GM12878 (cell line): ENCODE results near the gene CDK2. TPM values are rescaled to one million over a fixed set of nuclear protein-coding genes. Genes with fewer than 3 reads are reported as not detected.

Source experiments
- ATF3 ChIP-seq: IDR thresholded peaks from 2 replicates; pipeline ENCODE4 v1.6.1; 2011; ENCODE audit warnings: low read depth, mild to moderate bottlenecking, low read length, moderate library complexity, borderline replicate concordance; ENCODE audit errors: extremely low read depth
- BCL3 ChIP-seq: IDR thresholded peaks from 2 replicates; pipeline ENCODE4 v1.6.1; 2011; ENCODE audit warnings: borderline replicate concordance, low read depth, mild to moderate bottlenecking, moderate library complexity, low read length; ENCODE audit not compliant: insufficient read depth, poor library complexity, severe bottlenecking
- CBX5 ChIP-seq: sonication (generic); IDR thresholded peaks from 2 replicates; pipeline ENCODE4 v1.6.1; 2016; ENCODE audit warnings: low read depth, moderate library complexity, mild to moderate bottlenecking, inconsistent platforms
- ETV6 ChIP-seq, 2 experiments: fragments of 450-650 bp in 1 of 2; IDR thresholded peaks in 1 of 2; conservative IDR thresholded peaks in 1 of 2; 2 replicates each; pipeline ENCODE4 v1.6.1; 2014; ENCODE audit warnings: antibody characterized with exemption in 1 of 2, borderline replicate concordance in 1 of 2, low read depth in 1 of 2, mild to moderate bottlenecking in 1 of 2, moderate library complexity in 1 of 2
- FOXK2 ChIP-seq: fragments of 450-650 bp; IDR thresholded peaks from 2 replicates; pipeline ENCODE4 v1.6.1; 2017; ENCODE audit warnings: mild to moderate bottlenecking, moderate library complexity
- GABPA ChIP-seq: IDR thresholded peaks from 2 replicates; pipeline ENCODE4 v1.6.1; 2014; ENCODE audit warnings: antibody characterized with exemption, low read depth, mild to moderate bottlenecking, inconsistent platforms
- HCFC1 ChIP-seq: fragments of 150-350 bp; IDR thresholded peaks from 2 replicates; pipeline ENCODE4 v1.6.1; 2014; ENCODE audit warnings: low read length
- IKZF2 ChIP-seq, 2 experiments: fragments of 450-650 bp; IDR thresholded peaks; 2 replicates each; pipeline ENCODE4 v1.6.1; 2017; ENCODE audit warnings: mild to moderate bottlenecking in 2 of 2, moderate library complexity in 2 of 2
- KLF5 ChIP-seq: fragments of 450-650 bp; IDR thresholded peaks from 2 replicates; pipeline ENCODE4 v1.6.1; 2014; ENCODE audit warnings: mild to moderate bottlenecking; ENCODE audit not compliant: partially characterized antibody
- NR2F1 ChIP-seq: fragments of 450-650 bp; conservative IDR thresholded peaks from 2 replicates; pipeline ENCODE4 v1.6.1; 2017; ENCODE audit warnings: mild to moderate bottlenecking
- POLR2A ChIP-seq: IDR thresholded peaks from 2 replicates; pipeline ENCODE4 v1.6.1; 2011; ENCODE audit warnings: low read depth, mild to moderate bottlenecking, low read length
- SMARCA5 ChIP-seq: fragments of 450-650 bp; IDR thresholded peaks from 2 replicates; pipeline ENCODE4 v1.6.1; 2017; ENCODE audit warnings: mild to moderate bottlenecking
- SMC3 ChIP-seq: IDR thresholded peaks from 2 replicates; pipeline ENCODE4 v1.6.1; 2011; ENCODE audit warnings: low read length, improper control_type of control experiment, borderline replicate concordance
- TARDBP ChIP-seq: IDR thresholded peaks from 2 replicates; pipeline ENCODE4 v1.6.1; 2016; ENCODE audit warnings: borderline replicate concordance
- TBL1XR1 ChIP-seq: IDR thresholded peaks from 2 replicates; pipeline ENCODE4 v1.6.1; 2012; ENCODE audit warnings: low read depth, low read length, improper control_type of control experiment
- USF1 ChIP-seq: IDR thresholded peaks from 2 replicates; pipeline ENCODE4 v1.6.1; 2011; ENCODE audit warnings: borderline replicate concordance, low read depth, mild to moderate bottlenecking, moderate library complexity, mixed read lengths, low read length; ENCODE audit not compliant: insufficient read depth; ENCODE audit errors: extremely low read length
- ZBTB11 ChIP-seq: fragments of 450-650 bp; formaldehyde crosslinking; IDR thresholded peaks from 2 replicates; pipeline ENCODE4 v1.5.0; 2022; ENCODE audit warnings: mild to moderate bottlenecking, missing genetic modification characterization
- ZNF217 ChIP-seq: fragments of 450-650 bp; IDR thresholded peaks from 2 replicates; pipeline ENCODE4 v1.6.1; 2017; ENCODE audit warnings: antibody characterized with exemption, mild to moderate bottlenecking
- polyA plus RNA-seq, 11 experiments: library from polyadenylated mRNA; depleted of rRNA in 4 of 11; unstranded in 6 of 11; stranded (reverse) in 5 of 11; fragments of >200 nt; fragmentation: Nextera tagmentation in 4 of 11; fragmentation: Illumina TruSeq in 1 of 11; extraction: Ambion mirVana in 4 of 11; extraction: Trizol in 1 of 11; gene quantifications; 1 replicate in 1 of 11; 2 replicates in 10 of 11; pipeline versions ENCODE4 v1.2.1 to v1.2.3, GENCODE V29; 2011 to 2016; ENCODE audit warnings: inconsistent platforms in 2 of 11, missing spikeins in 2 of 11, low read depth in 1 of 11
- total RNA-seq, 4 experiments: library from RNA; depleted of rRNA in 3 of 4; stranded (reverse); fragments of >200 nt in 3 of 4; fragmentation: Illumina TruSeq in 1 of 4; extraction: Trizol in 1 of 4; gene quantifications; 2 replicates each; pipeline versions ENCODE4 v1.2.1 to v1.2.3, GENCODE V29; 2013 to 2021
- TF ChIP-seq, protein P1 (sequence below): fragments of 450-650 bp; IDR thresholded peaks from 2 replicates; pipeline ENCODE4 v1.6.1; 2017; ENCODE audit warnings: antibody characterized with exemption, mild to moderate bottlenecking, moderate library complexity
- TF ChIP-seq, protein P2 (sequence below): IDR thresholded peaks from 2 replicates; pipeline ENCODE4 v1.6.1; 2012; ENCODE audit warnings: low read depth, low read length, improper control_type of control experiment

The CDK2 gene
- total and polyA plus RNA-seq, 10 of the 15 experiments (the other 5 are each of a cell fraction or from before 2014, with no cell fraction given) = 13.1 to 138 (median 82.2) TPM

GRCh38 chr12:55972911-55973598 lies 6.4 kb downstream of the CDK2 start (continued):
- TF ChIP-seq USF1 (no peak), SMC3 (no peak; the same call in 1 of the 2 replicates), TARDBP (no peak), FOXK2 (peak; percentile 26; the same call in 1 of the 2 replicates), BCL3 (no peak), TBL1XR1 (no peak; the same call in 1 of the 2 replicates), CBX5 (no peak), GABPA (no peak), ZNF217 (no peak), NR2F1 (no peak), ETV6 (conservative IDR thresholded peaks at IDR 0.05 in 1 of 2, IDR thresholded peaks at IDR 0.05 in 1 of 2; ENCODE audit: borderline replicate concordance in 1 of 2, low read depth in 1 of 2) (0 out of 4 replicates have a peak, but pooled peaks of 1 of the 2 experiments have one; percentile 32), KLF5 (no peak), IKZF2 (IDR thresholded peaks at IDR 0.05) (peak; percentile 82 to 86), ATF3 (no peak), ZBTB11 (CRISPR knock-in tag) (no peak), HCFC1 (no peak; the same call in 1 of the 2 replicates), POLR2A (no peak), SMARCA5 (no peak)
- TF ChIP-seq, protein P1, sequence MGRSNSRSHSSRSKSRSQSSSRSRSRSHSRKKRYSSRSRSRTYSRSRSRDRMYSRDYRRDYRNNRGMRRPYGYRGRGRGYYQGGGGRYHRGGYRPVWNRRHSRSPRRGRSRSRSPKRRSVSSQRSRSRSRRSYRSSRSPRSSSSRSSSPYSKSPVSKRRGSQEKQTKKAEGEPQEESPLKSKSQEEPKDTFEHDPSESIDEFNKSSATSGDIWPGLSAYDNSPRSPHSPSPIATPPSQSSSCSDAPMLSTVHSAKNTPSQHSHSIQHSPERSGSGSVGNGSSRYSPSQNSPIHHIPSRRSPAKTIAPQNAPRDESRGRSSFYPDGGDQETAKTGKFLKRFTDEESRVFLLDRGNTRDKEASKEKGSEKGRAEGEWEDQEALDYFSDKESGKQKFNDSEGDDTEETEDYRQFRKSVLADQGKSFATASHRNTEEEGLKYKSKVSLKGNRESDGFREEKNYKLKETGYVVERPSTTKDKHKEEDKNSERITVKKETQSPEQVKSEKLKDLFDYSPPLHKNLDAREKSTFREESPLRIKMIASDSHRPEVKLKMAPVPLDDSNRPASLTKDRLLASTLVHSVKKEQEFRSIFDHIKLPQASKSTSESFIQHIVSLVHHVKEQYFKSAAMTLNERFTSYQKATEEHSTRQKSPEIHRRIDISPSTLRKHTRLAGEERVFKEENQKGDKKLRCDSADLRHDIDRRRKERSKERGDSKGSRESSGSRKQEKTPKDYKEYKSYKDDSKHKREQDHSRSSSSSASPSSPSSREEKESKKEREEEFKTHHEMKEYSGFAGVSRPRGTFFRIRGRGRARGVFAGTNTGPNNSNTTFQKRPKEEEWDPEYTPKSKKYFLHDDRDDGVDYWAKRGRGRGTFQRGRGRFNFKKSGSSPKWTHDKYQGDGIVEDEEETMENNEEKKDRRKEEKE = no peak
- TF ChIP-seq, protein P2, sequence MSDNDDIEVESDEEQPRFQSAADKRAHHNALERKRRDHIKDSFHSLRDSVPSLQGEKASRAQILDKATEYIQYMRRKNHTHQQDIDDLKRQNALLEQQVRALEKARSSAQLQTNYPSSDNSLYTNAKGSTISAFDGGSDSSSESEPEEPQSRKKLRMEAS = no peak
